HG03025 (cell line): ENCODE results near the gene LMCD1.

Source experiments
- ATAC-seq: cut with Tn5 transposase; IDR thresholded peaks from one replicate; pipeline ENCODE4 v1.9.1; 2021; ENCODE audit warnings: mild to moderate bottlenecking, moderate library complexity; ENCODE audit not compliant: unreplicated experiment, low FRiP score

Gene LMCD1

DNA sequence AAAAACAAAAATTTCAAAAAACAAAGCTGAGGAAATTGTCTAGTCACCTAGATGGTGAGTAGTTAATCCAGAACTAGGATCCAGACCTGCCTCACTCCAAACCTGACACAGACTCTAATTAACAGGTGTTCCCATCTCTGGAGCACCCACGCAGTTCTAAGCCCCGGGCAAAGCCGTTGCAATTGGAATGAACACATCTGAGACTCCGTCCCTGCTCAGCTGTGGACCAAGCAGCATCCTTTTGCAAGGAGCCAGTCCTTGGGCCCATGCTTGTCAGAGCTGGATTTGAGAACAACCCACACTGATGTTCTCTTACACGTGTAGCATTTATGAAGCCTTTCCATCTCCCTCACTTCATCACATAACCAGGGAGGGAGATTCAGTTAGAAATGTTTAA lies 54.8 kb downstream of the LMCD1 start:
- no peak for ATAC-seq

DNA sequence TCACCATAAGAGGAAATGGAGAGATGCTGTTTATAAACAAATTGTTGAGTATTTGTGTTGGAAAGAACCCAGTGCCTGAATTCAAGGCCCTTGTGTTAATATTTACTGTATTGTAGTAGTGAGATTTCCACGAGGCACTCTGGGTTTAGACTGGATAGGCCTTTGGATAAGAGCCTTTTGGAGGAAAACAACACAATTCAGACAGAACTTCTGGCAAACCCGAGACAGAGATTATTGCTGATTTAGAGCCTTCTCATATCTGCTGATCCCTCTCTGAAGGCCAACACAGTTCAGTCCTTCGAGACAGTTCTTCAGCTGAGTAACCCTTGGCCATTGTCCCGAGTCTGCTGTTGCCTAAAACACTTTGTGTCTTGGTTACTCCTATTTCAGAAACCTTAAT lies 55.7 kb downstream of the LMCD1 start:
- ATAC-seq, result no peak

DNA sequence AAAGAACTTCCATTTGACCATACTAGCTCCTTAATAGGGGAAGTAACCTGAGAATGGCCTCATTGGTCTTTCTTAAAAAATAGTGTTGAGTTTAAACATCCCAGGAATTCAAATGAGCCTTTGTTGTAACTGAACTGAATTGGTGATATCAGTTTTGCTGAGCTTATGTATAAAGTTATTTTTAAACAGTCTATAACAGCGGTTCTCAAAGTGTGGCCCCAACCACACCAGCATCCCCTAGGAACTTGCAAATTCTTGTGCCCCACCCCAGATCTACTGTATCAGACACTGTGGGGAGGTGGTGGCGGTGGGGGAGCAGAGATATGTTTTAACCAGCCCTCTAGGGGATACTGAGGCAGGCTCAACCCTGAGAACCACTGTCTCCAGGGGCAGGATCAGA lies 57.0 kb downstream of the LMCD1 start:
- ATAC-seq, result no peak

DNA sequence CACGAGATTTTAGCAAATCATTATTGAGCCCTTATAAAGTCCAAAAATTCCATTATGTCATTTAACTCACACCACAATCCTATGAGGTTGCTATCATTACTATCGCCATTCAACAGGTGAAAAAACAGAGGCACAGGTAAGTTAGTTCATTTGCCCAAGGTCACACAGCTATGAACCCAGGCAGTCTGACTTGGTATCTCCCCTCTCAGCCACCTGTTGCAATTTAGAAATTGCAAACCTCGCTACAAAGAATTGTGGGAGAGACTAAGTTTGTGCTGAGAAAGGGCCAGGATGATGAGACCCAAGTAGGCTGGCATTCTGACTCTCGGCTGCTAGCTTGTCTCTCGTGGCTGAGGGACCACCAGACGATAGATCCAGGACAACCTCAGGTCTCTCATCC lies 57.7 kb downstream of the LMCD1 start:
- ATAC-seq, result no peak

DNA sequence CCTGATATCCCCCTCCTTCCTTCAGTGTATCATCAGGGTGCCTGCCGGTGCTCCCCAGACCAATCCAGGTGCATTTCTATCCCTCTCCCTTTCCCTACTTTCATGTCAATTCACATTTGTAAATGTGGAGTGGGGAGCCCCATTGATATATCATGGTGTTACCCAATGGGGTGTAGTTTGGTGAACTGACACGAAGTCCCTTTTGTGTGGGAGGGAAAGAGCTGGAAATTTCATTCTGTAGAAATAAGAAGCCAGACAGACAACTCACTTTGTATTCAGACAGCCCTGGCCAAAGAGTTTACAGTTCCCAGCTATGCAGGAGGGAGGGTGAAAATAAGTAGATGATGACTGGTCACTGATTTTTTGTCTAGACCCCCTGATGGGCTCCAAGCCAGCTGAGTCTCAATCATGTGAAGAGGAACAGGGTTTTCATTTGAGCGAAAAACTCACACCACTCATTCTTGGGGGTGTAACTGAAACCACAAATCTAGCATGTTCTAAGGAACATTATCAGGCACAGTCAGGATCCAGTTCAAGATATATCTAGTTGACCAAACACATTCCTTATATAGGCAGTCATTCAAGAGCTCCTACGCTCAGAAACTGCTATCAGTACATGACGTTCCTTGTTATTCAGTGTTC lies 58.9 kb downstream of the LMCD1 start:
- ATAC-seq, result no peak

DNA sequence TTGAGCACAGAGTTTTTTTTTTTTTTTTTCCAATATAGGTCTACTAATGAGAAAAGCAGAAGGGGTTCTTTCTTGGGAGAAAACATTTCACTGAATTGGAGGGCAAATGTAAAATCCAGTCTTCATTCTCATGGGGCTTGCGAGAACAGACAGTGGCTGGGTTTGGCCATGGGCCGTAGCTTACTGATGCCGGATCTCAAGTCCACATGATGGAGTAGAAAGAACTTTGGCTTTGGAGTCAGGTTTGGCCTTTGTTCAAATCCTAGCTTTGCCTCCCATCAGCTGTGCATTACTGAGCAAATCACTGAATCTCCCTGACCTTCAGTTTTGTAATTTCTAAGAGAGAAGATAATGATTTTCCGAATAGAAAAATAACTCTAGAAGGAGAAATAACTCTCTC lies 59.7 kb downstream of the LMCD1 start:
- ATAC-seq, result no peak

DNA sequence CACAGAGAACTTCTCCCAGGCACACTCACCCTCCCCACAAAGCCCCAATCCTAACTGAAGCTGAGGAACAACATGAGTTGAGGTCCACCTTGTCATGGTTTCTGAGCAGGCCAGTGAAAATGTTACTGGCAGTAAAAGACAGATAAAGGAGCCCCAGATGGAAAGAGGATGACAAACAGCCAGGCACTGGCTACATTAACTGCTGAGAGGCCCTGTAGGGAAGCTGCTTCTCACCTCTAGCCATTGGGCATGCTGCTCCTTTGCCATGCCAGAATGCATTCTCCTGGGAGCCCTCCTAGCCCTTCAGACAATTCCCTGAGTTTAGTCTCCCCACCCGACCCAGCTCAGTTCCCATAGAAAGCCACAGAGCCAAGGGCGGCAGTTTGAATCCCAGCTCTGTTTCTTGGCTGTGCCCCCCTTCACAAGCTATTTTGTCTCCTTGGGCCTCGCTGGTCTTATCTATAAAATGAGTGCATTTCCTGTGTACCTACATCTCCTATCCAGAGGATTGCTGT lies 60.5 kb downstream of the LMCD1 start:
- no peak for ATAC-seq

DNA sequence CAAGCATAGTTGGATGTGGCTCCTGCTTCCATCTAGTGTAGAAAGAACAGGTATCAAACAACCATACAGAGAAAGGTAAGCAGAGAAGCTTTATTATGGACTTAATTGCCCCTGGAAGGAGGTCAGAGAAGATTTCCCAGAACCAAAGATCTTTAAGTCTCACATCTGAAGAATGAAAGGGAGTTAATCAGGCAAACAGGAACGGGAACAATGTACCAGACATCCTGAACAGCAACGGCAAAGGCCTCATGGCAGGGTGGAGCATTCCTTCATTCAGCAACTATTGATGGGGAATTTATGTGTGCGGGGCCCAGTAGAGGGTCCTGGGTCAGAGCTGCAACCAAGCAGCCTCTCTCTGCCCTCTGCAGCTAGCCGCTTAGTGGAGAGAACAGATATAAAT lies 61.5 kb downstream of the LMCD1 start:
- ATAC-seq, result no peak

DNA sequence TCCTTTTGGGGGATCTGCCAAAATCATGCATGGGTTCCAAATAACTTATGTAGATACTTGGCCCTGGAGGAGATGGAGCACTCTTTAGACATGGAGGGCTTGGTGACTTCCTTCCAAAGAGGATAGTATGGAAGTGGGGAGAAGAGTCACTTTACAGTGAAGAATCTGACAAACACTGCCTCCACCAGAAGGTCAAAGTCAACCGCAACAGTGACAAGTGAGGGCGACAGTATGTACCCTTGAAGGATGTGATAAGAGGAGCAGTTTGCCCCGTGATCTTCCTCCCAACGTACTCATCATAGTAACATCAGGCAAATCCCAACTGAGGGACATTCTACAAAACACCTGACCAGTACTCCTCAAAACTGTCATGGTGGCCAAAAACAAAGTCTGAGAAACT lies 62.0 kb downstream of the LMCD1 start:
- ATAC-seq, result no peak

DNA sequence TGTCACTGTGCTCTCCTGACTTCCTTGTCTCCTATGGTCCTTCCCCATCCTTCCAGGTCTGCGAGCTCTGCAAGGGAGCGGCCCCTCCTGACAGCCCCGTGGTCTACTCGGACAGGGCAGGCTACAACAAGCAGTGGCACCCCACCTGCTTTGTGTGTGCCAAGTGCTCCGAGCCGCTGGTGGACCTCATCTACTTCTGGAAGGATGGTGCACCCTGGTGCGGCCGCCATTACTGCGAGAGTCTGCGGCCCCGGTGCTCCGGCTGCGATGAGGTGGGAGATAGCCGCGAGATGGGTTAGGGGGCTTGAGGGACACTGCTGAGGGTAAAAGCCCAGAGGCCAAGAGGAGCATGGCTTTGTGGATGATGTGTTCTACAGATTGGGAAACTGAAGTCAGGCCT lies 63.8 kb downstream of the LMCD1 start:
- no peak for ATAC-seq

DNA sequence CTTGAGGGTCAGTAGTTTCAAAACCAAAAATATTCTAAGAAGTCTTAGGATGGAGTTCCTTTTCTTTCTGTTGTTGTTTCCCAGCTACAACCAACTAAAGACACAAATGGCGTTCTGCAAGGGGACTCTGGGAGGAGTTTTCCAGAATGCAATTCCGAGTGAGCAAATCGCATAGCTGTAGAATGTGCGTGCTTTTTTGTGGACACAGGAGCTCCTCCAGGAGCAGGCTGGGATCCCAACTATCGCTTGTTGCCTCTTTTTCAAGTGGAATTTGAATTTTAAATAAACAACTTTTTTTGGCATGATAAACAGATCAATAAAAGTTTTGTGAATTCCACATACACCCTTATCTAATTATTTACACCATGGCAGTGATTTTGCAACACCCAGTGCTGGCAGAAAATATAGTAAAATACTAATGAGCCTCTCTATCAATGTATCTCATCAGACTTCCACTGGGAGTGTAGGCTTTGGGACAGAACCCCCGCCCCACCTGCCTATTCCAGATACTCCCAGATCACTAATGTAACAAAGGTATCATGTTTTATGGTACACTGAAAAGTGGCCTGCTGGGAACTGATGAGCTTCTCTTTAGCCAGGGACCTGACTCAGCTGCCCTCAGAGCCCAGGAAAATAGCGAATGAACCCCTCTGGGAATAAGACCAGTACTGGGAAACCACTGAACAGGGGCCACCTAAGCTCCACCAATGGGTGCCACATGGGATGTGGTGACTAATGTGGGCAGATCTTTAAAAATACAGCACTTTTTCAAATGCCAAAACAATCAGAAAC lies 66.4 kb downstream of the LMCD1 start:
- no peak for ATAC-seq

DNA sequence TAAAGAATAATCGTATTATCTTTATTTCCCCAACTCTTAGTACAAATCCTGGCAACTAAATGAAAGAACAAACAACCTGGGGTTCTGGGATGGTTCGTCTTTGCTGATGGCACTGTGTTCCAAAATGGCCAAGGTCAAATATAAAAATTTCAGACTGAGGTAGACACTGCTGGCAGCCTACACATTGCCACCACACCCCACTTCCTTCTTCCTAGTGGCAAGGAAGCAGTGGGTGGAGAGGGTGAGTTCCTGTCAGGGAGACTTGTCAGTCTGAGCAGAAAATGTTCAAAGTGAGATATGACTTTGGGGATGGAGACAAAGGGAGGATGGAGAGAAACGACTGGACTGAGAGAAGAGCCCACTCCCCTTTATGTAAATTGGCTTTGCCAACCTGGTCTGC lies 69.6 kb downstream of the LMCD1 start:
- no peak for ATAC-seq

DNA sequence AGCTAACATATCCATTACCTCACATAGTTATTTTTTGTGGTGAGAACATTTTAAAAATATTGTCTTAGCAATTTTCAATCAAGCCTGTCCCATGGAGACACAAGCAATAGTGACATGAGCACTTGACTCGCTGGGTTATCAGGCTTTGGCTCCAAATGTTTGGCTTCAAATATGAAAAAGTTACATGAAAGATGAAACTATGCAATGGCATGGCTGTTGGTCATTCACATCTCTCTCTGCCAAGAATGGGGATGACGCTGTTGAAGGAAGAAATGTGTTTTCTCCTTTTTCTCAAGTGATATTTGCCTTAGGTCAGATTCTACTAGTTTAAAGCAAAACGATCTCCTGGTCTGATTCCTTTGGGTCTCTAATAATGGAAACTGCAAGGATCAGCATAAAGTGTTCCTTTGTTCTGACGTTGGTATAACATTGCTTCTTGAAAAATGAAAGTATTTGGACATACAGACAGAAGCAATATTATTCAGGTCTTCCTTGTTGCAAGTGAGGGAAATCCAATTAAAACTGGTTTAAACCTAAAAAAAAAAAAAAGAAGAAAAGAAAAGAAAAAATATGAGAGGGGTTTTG lies 71.8 kb downstream of the LMCD1 start:
- no peak for ATAC-seq

DNA sequence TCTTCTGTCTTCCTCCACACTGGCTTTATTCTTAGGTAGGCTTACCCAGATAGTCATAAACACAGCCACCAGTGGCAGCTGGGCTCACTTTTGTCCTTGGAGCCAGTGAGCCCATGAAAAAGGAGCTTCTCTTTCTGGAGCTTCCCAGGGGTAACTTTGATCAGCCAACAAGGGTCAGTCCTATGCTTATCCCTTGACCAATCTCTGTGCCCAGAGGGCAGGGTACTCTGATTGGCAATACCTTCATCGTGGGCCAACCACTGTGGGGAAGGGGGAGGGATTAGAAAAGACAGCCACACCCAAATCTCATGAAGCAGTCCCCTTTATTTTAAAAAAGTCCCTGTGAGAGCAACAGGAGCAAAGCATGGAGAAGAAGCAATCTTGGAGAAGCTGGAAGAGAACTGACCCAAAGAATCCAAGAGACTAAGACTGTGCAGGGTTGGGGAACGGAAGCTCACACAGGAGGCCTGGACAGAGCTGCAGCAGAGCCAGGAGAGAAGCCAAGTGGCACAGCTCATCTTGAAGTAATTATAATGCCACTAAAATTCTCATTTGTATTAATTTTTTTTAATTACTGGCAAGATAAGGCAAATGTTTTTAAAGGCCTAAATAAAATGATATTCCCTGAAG lies 72.5 kb downstream of the LMCD1 start:
- ATAC-seq, result no peak

DNA sequence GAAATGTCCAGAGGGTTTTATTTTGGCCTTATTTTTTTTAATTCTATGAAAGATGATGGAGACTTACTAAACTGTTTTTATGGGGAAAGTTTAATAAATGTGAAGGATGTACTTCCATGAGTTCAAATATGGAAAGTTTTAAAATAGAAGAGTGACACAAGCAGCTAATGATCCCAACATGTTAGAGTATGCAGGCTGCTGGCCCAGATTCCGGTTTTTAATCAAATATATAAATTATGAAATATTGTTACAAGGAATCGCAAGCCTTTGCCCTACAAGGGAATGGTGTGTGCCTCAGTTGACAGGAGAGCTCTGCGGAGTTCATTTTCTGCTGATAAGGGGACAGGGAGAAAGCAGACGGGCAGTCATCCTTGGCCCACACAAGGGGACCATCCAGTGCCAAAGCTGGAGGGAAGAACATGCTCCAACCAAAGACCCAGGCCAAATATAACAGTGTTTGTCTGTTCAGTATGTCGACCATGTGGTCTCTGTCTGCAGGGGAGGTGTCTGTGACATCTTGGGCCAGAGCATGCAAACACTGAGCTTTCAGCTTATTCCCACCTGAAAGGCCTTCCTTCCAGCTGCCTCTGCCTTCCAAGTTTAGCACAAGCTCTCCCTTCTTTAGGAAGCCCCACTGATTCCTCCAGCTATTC lies 73.2 kb downstream of the LMCD1 start:
- ATAC-seq, result no peak

DNA sequence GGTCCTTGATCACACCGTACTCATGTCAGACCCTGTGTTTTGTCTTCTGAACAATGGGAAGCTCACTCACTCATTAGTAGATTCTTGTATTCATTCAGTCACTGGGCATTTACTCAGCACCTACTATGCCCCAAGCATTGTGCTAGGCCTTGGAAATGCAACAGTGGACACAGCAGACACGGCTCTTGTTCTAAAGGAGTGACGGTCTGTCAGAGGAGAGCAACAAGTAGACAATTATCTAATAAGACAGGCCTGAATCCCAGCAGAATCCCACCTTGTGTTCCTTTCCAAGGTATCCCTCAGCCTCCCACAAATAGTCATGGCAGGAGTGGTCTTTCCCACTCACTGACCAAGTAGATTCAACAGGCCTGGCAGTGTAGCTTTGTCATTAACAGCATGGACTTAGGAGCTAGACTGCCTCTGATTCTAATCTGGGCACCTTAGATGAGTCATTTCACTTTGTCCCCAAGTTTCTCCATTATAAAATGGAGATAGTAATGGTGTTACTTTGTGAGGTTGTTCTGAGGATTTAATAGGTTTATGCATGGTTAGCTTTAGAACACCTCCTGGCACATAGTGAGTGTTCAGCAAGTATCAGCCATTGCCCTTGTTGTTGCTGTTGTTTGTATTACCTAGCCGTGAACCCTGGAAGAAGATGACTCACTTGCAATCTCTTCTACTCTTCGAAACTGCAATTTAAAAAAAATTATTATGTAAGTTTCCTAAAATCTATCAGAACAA lies 73.9 kb downstream of the LMCD1 start:
- ATAC-seq, result no peak

DNA sequence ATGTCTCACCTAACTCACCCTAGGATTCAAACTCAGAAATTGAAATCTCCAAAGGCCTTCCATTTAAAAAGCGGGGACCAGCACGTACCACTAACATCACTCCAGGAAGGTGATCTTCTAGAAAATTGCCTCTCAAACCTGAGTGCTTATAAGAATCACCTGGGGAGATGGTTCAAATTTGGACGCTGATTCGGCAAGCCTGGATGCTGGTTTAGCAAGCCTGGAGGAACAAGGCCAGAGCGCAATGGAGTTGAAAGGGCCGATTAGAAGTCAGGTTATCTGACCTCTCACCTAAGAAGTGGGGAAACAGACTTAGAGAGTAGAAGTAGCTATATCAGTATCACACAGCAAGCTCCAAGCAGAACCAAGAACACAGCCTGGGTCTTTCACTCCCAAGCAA lies 74.8 kb downstream of the LMCD1 start:
- ATAC-seq, result no peak

DNA sequence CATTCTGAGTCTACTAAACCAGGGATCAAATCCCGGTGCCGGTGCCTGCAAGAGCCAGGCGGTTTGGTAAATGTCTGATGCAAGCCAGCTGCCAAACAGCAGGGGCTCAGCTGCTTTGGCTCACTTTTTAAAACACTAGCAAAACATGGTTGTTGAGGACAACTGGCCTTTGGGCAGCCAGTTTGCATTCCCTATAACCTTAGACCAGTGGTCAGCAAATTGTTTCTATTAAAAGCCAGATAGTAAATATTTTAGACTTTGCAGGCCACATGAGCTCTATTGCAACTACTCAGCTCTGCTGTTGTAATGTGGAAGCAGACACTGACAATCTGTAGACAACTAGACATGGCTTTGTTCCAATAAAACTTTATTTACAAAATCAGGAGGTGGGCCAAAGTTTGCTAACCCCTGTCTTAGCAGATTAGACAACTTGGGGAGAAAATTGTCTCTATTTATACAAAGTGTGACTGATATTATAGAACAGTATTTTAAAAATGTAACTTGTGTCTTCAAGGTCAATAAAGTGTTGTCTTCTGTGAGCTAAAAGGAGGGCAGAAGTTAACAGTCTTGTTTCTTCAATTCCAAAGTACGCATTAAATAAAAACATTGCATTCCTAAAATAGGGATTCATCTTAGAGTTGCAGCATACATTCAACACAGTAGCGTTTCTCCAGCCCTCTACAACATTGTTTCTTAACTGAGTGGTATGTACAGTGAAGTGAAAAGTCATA lies 75.4 kb downstream of the LMCD1 start:
- no peak for ATAC-seq

DNA sequence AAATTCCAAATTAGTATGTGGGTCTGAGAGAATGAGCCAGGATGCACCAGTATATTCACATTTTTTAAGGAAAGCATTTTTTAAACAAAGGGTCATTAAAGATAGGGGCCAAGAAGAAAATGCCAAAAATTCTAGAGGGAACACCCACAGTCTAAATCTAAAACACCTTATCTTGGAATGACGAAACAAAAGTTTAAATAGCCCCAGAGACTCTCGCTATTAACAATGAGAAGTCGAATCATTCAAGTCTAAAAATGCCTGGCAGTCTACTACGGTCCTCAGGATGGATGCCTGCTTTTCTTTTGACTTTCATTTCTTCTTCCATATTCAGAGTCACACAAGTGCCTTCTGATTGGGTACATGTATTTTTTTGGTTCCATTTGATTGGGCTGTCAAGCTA lies 76.7 kb downstream of the LMCD1 start:
- ATAC-seq, result no peak

DNA sequence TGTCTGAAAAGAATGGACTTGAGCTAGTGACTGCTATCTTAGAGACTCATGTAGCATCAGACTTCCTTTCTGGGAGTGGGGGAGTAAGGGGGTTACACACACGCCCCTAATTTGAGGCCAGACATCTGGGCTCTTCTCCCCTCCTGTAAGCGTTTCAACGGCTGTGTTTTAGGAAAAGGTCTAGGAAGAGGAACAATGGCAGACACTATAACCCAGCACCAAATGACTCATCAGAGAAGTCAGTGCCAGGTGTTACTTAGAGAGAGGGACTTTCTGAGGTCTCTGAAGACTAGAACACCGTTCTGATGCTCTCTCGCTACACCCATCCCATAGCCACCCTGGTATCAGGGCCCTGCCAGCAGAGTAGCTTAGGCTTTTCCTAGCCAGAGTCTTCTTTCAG lies 77.5 kb downstream of the LMCD1 start:
- peak; percentile 98 for ATAC-seq
